SK-N-SH treated with all-trans-retinoic acid at 6 μM for 48 hours (cell line): ENCODE data around the gene CALCOCO2.
"Not testable (repeated sequence)": the region's sequence is repeated elsewhere in the genome, so short reads cannot be mapped to it uniquely, and the experiment has no call there.

ENCODE experiments used
- ATAC-seq: fragments of 200-7000 bp; cut with Tn5 transposase; 3 replicates; pipeline ENCODE4 v1.9.1; 2020; ENCODE audit warnings: mild to moderate bottlenecking, moderate library complexity
- ARNTL ChIP-seq: fragments of 450-650 bp; formaldehyde crosslinking; IDR thresholded peaks from 2 replicates; pipeline ENCODE4 v1.5.0; 2020; ENCODE audit warnings: low read depth, mild to moderate bottlenecking, moderate library complexity, borderline replicate concordance
- BACH2 ChIP-seq: fragments of 250-450 bp; sonication (Bioruptor Pico); IDR thresholded peaks from 2 replicates; pipeline ENCODE4 v1.9.0; 2021; ENCODE audit warnings: mild to moderate bottlenecking, borderline replicate concordance
- CREB5 ChIP-seq: fragments of 250-450 bp; sonication (Bioruptor Pico); IDR thresholded peaks from 2 replicates; pipeline ENCODE4 v1.5.1; 2020; ENCODE audit warnings: low read depth, mild to moderate bottlenecking, moderate library complexity
- CSRNP3 ChIP-seq: fragments of 250-450 bp; sonication (Bioruptor Pico); IDR thresholded peaks from 2 replicates; pipeline ENCODE4 v1.5.1; 2021; ENCODE audit warnings: mild to moderate bottlenecking, moderate library complexity
- ESRRG ChIP-seq: fragments of 250-450 bp; sonication (Bioruptor Pico); IDR thresholded peaks from 2 replicates; pipeline ENCODE4 v1.6.1; 2021; ENCODE audit warnings: mild to moderate bottlenecking
- GLIS3 ChIP-seq: fragments of 250-450 bp; sonication (Bioruptor Pico); IDR thresholded peaks from 2 replicates; pipeline ENCODE4 v1.5.0; 2020; ENCODE audit warnings: mild to moderate bottlenecking, moderate library complexity
- ISL1 ChIP-seq: fragments of 250-450 bp; sonication (Bioruptor Pico); IDR thresholded peaks from 2 replicates; pipeline ENCODE4 v2.1.2; 2022; ENCODE audit warnings: mild to moderate bottlenecking, moderate library complexity
- OSR1 ChIP-seq: fragments of 250-450 bp; sonication (Bioruptor Pico); IDR thresholded peaks from 2 replicates; pipeline ENCODE4 v1.8.0; 2022; ENCODE audit warnings: moderate library complexity, mild to moderate bottlenecking, inconsistent platforms
- PATZ1 ChIP-seq: fragments of 250-450 bp; sonication (Bioruptor Pico); IDR thresholded peaks from 2 replicates; pipeline ENCODE4 v1.8.0; 2020; ENCODE audit warnings: mild to moderate bottlenecking, moderate library complexity, borderline replicate concordance
- POU6F1 ChIP-seq: fragments of 250-450 bp; sonication (Bioruptor Pico); IDR thresholded peaks from 2 replicates; pipeline ENCODE4 v1.8.0; 2021; ENCODE audit warnings: low read depth, mild to moderate bottlenecking, moderate library complexity, borderline replicate concordance
- PPARA ChIP-seq: fragments of 250-450 bp; sonication (Bioruptor Pico); IDR thresholded peaks from 2 replicates; pipeline ENCODE4 v1.5.0; 2020; ENCODE audit warnings: mild to moderate bottlenecking, borderline replicate concordance
- RARB ChIP-seq: fragments of 250-450 bp; sonication (Bioruptor Pico); IDR thresholded peaks from 2 replicates; pipeline ENCODE4 v1.8.0; 2021; ENCODE audit warnings: mild to moderate bottlenecking, moderate library complexity
- SNAI2 ChIP-seq: fragments of 250-450 bp; sonication (Bioruptor Pico); IDR thresholded peaks from 2 replicates; pipeline ENCODE4 v1.5.0; 2020; ENCODE audit warnings: mild to moderate bottlenecking, moderate library complexity
- TCF4 ChIP-seq: fragments of 250-450 bp; sonication (Bioruptor Pico); IDR thresholded peaks from 2 replicates; pipeline ENCODE4 v1.8.0; 2021; ENCODE audit warnings: mild to moderate bottlenecking, moderate library complexity, borderline replicate concordance
- TOX ChIP-seq: fragments of 250-450 bp; sonication (Bioruptor Pico); IDR thresholded peaks from 2 replicates; pipeline ENCODE4 v1.8.0; 2021; ENCODE audit warnings: mild to moderate bottlenecking, moderate library complexity, borderline replicate concordance
- TSHZ2 ChIP-seq: fragments of 250-450 bp; sonication (Bioruptor Pico); IDR thresholded peaks from 2 replicates; pipeline ENCODE4 v1.5.0; 2020; ENCODE audit warnings: mild to moderate bottlenecking, moderate library complexity
- ZC3H10 ChIP-seq: fragments of 250-450 bp; sonication (Bioruptor Pico); IDR thresholded peaks from 2 replicates; pipeline ENCODE4 v1.5.1; 2021; ENCODE audit warnings: mild to moderate bottlenecking, moderate library complexity
- ZFP3 ChIP-seq: fragments of 250-450 bp; sonication (Bioruptor Pico); IDR thresholded peaks from 2 replicates; pipeline ENCODE4 v1.5.0; 2020; ENCODE audit warnings: mild to moderate bottlenecking, moderate library complexity
- ZFP30 ChIP-seq: fragments of 450-650 bp; formaldehyde crosslinking; IDR thresholded peaks from 2 replicates; pipeline ENCODE4 v1.5.0; 2022; ENCODE audit warnings: mild to moderate bottlenecking, moderate library complexity
- ZNF565 ChIP-seq: fragments of 450-650 bp; formaldehyde crosslinking; conservative IDR thresholded peaks from 2 replicates; pipeline ENCODE4 v1.5.0; 2020; ENCODE audit warnings: low read depth, mild to moderate bottlenecking, moderate library complexity
- ZNF70 ChIP-seq: fragments of 450-650 bp; formaldehyde crosslinking; IDR thresholded peaks from 2 replicates; pipeline ENCODE4 v1.5.0; 2020; ENCODE audit warnings: mild to moderate bottlenecking, moderate library complexity
- ZNF8 ChIP-seq: fragments of 450-650 bp; formaldehyde crosslinking; IDR thresholded peaks from 2 replicates; pipeline ENCODE4 v1.5.0; 2020; ENCODE audit warnings: mild to moderate bottlenecking, moderate library complexity

The CALCOCO2 gene

GRCh38 chr17:48831549-48831883 lies 681 bp downstream of the CALCOCO2 start:
- no peak for ATAC-seq
- TF ChIP-seq ZNF565 (CRISPR knock-in tag), result no peak

- ATAC-seq, result no peak
- TF ChIP-seq GLIS3 (CRISPR knock-in tag), result no peak
Observed at GRCh38 chr17:48834973-48835372, 4.1 kb downstream of the CALCOCO2 start.

GRCh38 chr17:48835971-48836370 lies 5.1 kb downstream of the CALCOCO2 start:
- TF ChIP-seq ZC3H10 (no peak), BACH2 (CRISPR knock-in tag) (no peak), ISL1 (CRISPR knock-in tag) (no peak), GLIS3 (CRISPR knock-in tag) (no peak), OSR1 (CRISPR knock-in tag) (no peak), TOX (no peak), ZNF565 (CRISPR knock-in tag) (no peak), ZFP3 (CRISPR knock-in tag) (no peak), CSRNP3 (CRISPR knock-in tag) (no peak), CREB5 (CRISPR knock-in tag) (no peak), ZFP30 (CRISPR knock-in tag) (no peak), SNAI2 (no peak), TCF4 (CRISPR knock-in tag) (no peak), ARNTL (no peak), ZNF70 (CRISPR knock-in tag) (no peak)
- ATAC-seq, result no peak

GRCh38 chr17:48837458-48837857 lies 6.6 kb downstream of the CALCOCO2 start:
- ATAC-seq, result not testable (repeated sequence)

- TF ChIP-seq POU6F1 (CRISPR knock-in tag), result no peak
- TF ChIP-seq ESRRG (CRISPR knock-in tag), result no peak
- TF ChIP-seq TCF4 (CRISPR knock-in tag), result no peak
- TF ChIP-seq PATZ1 (CRISPR knock-in tag), result no peak
- no peak for TF ChIP-seq RARB (CRISPR knock-in tag)
- TF ChIP-seq ZNF8 (CRISPR knock-in tag), result no peak
- no peak for TF ChIP-seq CREB5 (CRISPR knock-in tag)
- no peak for TF ChIP-seq BACH2 (CRISPR knock-in tag)
- TF ChIP-seq GLIS3 (CRISPR knock-in tag), result no peak
- TF ChIP-seq ZNF565 (CRISPR knock-in tag), result no peak
- no peak for TF ChIP-seq ZFP3 (CRISPR knock-in tag)
- no peak for TF ChIP-seq ZNF70 (CRISPR knock-in tag)
- no peak for TF ChIP-seq PPARA (CRISPR knock-in tag)
- no peak for TF ChIP-seq OSR1 (CRISPR knock-in tag)
- TF ChIP-seq ZC3H10, result no peak
- no peak for TF ChIP-seq TOX
- no peak for TF ChIP-seq ARNTL
- no peak for TF ChIP-seq ZFP30 (CRISPR knock-in tag)
- TF ChIP-seq TSHZ2 (CRISPR knock-in tag), result no peak
- TF ChIP-seq ISL1 (CRISPR knock-in tag), result no peak
- no peak for ATAC-seq
Observed at GRCh38 chr17:48840441-48840840, 9.6 kb downstream of the CALCOCO2 start.
